HG03103 (cell line): ENCODE measurements around the gene MORN5.

Source experiments
- ATAC-seq: cut with Tn5 transposase; IDR thresholded peaks from one replicate; pipeline ENCODE4 v1.9.1; 2021; ENCODE audit warnings: low read depth; ENCODE audit not compliant: unreplicated experiment

MORN5 gene

GRCh38 chr9:122226758-122227574 lies 67.3 kb downstream of the MORN5 start:
- no peak for ATAC-seq

- ATAC-seq = no peak
Measured at GRCh38 chr9:122227575-122227900, 67.8 kb downstream of the MORN5 start.

- ATAC-seq = no peak
Measured at GRCh38 chr9:122228191-122228567, 68.5 kb downstream of the MORN5 start.

- ATAC-seq = no peak
Measured at GRCh38 chr9:122228568-122229484, 69.1 kb downstream of the MORN5 start, which contains the start of gene LHX6. Gene LHX6 (minus strand): TSS chr9:122228957. CDS start chr9:122228740, 217 bp downstream.

GRCh38 chr9:122229485-122229837 lies 69.8 kb downstream of the MORN5 start:
- no peak for ATAC-seq

GRCh38 chr9:122232796-122233306 lies 73.1 kb downstream of the MORN5 start:
- no peak for ATAC-seq

- no peak for ATAC-seq
Measured at GRCh38 chr9:122234022-122234748, 74.5 kb downstream of the MORN5 start.

- ATAC-seq = no peak
Measured at GRCh38 chr9:122236681-122237080, 77.0 kb downstream of the MORN5 start.

- no peak for ATAC-seq
Measured at GRCh38 chr9:122239722-122240121, 80.0 kb downstream of the MORN5 start.

GRCh38 chr9:122244349-122244748 lies 84.6 kb downstream of the MORN5 start:
- ATAC-seq = no peak

- no peak for ATAC-seq
Measured at GRCh38 chr9:122246666-122247065, 87.0 kb downstream of the MORN5 start.

GRCh38 chr9:122248448-122248865 lies 88.7 kb downstream of the MORN5 start:
- ATAC-seq = no peak
